ENCODE measurements around the gene NELFB. TPM values are rescaled to one million over a fixed set of nuclear protein-coding genes. Genes with fewer than 3 reads are reported as not detected.
A peak's percentile ranks its signal among the peaks of the same experiment; 100 is the strongest.

NELFB gene
- total RNA-seq, 2 experiments from 2014 or later: 47.0 to 47.1 TPM

DNA sequence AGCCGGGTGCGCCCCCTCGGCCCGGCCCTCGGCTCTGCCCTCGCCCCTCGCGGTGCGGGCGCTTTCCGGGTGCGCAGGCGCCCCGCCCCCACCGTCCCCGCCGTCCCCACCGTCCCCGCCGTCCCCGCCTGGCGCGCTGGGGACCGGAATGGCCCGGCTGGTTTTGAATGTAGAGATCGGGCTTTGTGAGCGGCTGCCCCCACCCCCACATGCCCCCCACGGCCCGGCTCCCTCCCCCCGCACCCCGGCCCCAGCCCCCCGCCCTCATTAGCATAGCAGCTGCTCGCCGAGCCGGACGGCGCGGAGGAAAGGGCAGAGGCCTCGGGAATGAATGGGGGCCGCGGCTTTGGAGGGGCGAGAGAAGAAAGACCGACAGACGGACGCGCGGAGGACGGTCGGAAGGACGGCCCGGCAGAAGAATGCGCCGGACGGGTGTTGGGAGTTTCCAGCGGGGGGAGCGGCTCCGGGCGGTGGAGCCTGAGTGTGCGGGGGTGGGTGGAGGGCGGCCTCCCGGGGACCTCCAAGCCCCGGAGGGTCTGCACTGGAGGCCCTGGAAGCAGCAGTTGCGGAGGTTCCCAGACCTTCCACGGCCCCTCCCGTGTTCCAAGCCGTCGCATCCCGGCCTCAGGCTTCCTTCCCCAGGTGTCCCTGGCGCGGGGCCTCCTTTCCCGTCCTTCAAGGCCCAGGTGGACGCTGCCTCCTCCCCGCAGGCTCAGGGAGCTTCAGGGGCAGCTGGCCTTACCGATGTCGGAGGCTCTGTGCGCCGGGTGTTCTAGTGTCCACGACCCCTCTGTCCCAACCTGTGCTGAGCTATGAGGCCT lies 40.9 kb downstream of the NELFB start:
- H3K27ac Mint-ChIP-seq: no peak overlapping the region
- intact Hi-C loops (cut with micrococcal nuclease): no loop called here

DNA sequence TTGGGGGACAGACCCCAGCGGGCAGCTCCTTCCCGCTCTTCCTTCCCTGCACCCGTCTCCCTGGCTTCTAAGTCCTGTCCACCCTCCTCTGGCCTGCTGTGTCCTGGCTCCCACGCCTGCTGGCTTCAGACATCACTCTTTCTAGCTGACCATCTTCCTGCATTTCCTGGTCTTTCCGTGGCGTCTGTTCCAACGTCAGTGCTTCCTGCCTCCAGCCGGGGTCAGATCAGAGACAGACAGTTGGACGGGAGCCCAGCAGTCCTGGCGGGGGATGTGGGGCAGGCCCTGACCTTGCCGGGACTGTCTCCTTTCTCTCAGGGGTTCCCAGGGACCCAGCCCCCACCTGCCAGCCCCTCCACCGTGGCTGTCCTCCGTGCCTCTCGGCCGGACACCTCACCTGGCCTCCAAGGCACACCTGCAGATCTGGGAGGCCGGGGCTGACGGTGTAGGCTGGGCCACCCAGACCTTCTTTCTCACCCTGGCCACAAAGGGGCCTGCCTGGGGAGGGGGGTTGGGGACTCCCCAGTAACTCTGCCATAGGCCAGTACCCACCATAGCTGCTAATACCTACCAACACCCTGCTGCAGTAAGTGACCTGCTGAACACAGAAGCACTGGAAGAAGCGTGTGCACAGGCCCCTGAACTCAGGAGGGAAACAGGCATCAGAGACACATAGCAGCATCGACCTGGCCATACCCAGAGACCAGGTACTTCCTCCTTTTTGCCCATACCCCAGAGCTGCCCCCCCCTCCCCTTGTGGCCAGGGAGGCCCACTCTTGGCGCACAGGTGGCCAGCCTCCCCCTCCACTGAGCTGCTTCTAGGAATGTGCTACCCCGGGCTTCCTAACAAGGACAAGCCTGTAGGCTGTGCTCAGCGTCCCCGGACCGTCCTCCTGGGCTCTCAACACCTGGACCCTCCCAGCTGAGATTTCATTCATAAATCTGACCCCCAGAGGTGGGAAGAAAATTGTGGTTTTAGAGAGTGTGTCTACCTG lies 41.8 kb downstream of the NELFB start:
- peaks cover 1% of the 10 kb centered on the region for H3K9me3 Mint-ChIP-seq
- CTCF ChIA-PET: no interaction called here
- no peaks in the 10 kb centered on the region for H3K36me3 Mint-ChIP-seq (ENCODE audit: low read depth)
- peaks cover 11% of the 10 kb centered on the region for H3K4me1 Mint-ChIP-seq (ENCODE audit: low read depth)
- intact Hi-C loops (cut with micrococcal nuclease): no loop called here
- no peak overlapping the region for H3K27ac Mint-ChIP-seq
- DNase-seq: no peak
- peaks cover 32% of the 10 kb centered on the region for H3K27me3 Mint-ChIP-seq (ENCODE audit: low read depth)
- no peak overlapping the region for H3K4me3 Mint-ChIP-seq

More for the DNA sequence above, 40.9 kb downstream of the NELFB start:
- H3K4me3 Mint-ChIP-seq: peak overlapping the region; percentile 27
- no peaks in the 10 kb centered on the region for H3K36me3 Mint-ChIP-seq (ENCODE audit: low read depth)
- H3K9me3 Mint-ChIP-seq: peaks cover 1% of the 10 kb centered on the region
- H3K4me1 Mint-ChIP-seq (ENCODE audit: low read depth): peaks cover 11% of the 10 kb centered on the region
- CTCF ChIA-PET: no interaction called here
- peaks cover 32% of the 10 kb centered on the region for H3K27me3 Mint-ChIP-seq (ENCODE audit: low read depth)
- no peak for DNase-seq

DNA sequence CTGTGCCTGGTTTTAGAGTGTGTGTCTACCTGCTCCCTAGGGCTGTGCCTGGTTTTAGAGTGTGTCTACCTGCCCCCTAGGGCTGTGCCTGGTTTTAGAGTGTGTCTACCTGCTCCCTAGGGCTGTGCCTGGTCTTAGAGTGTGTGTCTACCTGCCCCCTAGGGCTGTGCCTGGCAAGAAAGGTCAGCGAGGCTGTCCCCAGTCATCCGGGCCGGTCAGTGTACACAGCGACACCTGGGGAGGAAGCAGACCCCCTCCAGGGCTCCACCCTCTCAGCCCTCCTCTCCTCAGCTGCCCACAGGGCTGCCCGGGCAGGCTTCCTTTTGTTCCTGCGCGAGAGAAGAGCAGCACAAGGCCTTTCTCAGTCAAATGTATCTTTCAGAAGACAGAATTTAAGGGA lies 42.8 kb downstream of the NELFB start:
- Mint-ChIP-seq H3K4me1 (ENCODE audit: low read depth) (peaks cover 11% of the 10 kb centered on the region), H3K9me3 (peaks cover 1% of the 10 kb centered on the region), H3K27ac (no peak overlapping the region), H3K4me3 (no peak overlapping the region), H3K36me3 (ENCODE audit: low read depth) (no peaks in the 10 kb centered on the region), H3K27me3 (ENCODE audit: low read depth) (peaks cover 32% of the 10 kb centered on the region)
- CTCF ChIA-PET: no interaction called here
- intact Hi-C loops (cut with micrococcal nuclease): no loop called here
- no peak for DNase-seq

DNA sequence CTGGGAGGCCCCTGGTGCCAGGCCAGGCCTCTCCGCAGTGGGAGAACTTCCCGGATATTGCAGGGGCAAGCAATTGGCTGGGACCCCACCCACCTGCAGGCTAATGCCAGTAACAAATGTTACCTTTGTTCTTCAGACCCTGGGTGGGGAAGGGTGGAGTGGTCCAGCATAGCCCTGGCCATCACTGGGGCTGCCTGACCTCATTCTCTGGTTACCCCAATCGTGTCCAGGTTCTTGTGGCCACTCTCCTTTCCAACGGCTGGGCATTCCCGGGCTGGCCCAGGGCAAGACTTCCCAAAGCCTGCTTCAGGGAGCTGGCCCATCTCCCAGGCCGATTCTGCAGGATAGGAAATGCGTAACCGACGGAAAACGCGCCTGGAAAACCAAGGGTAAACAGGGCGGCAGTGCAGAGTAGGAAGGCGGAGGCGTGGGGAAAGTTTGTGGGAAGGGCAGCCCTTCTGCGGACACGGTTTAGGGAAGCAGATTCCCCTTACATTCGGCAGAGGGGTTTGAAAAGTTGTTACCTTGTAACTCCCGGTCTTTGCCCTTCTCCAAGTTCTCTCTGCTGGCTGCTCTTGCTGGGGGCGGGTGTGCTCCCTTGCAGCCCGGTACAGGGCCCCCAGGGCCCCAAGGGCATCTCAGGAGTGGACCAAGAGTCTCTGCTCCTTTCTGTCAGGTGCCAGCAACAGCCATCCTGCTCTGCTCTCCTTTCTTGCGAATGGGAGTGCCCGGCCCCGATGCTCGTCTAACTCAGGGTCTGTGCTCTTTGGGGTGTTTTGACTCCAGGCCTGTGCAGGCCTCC lies 43.5 kb downstream of the NELFB start:
- H3K36me3 Mint-ChIP-seq (ENCODE audit: low read depth): no peaks in the 10 kb centered on the region
- no peak for DNase-seq
- no peak overlapping the region for H3K4me3 Mint-ChIP-seq
- peaks cover 31% of the 10 kb centered on the region for H3K27me3 Mint-ChIP-seq (ENCODE audit: low read depth)
- H3K27ac Mint-ChIP-seq: no peak overlapping the region
- CTCF ChIA-PET: no interaction called here
- peaks cover 1% of the 10 kb centered on the region for H3K9me3 Mint-ChIP-seq
- peaks cover 11% of the 10 kb centered on the region for H3K4me1 Mint-ChIP-seq (ENCODE audit: low read depth)
- intact Hi-C loops (cut with micrococcal nuclease): no loop called here

DNA sequence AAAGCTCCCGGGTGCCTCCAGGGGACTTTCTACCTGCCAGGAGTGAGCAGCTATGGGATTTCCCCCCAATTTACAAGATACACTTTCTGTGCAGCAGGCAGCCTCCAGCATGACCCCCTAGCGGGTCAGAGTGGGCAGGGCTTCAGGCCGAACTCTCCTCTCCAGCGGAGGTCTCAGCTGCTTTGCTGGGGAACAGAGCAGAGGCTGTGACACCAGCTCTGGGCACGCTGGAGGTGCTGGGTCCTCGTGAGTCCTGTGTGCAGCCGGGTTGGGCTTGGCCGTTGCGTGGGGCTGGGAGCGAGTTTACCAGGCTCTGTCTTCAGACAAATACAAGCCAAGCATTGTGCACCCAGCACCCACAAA lies 44.1 kb downstream of the NELFB start:
- DNase-seq: no peak
- intact Hi-C loops (cut with micrococcal nuclease): no loop called here
- Mint-ChIP-seq H3K4me3 (no peak overlapping the region), H3K27me3 (ENCODE audit: low read depth) (peaks cover 26% of the 10 kb centered on the region), H3K4me1 (ENCODE audit: low read depth) (peaks cover 11% of the 10 kb centered on the region), H3K27ac (no peak overlapping the region), H3K36me3 (ENCODE audit: low read depth) (no peaks in the 10 kb centered on the region), H3K9me3 (peaks cover 1% of the 10 kb centered on the region)
- CTCF ChIA-PET: no interaction called here

DNA sequence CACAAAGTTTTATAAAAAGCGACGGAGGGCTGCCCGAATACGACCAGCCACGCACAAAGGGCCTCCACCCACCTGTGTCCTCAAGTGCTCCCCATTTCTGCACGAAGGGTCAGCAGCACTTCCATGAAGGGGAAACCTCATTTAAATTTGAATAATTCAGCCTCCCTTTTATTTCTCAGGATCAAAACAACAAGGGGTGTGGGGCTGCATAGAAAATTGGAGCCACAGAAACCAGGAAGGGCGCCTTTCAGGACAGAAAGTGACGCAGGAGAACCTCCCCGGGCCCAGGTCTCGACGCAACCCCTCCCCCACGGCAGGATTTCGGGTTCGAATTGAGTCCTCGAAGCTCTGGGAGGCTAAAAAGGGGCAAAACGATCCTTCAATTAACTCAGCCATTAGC lies 44.8 kb downstream of the NELFB start:
- peak overlapping the region; percentile 41 for H3K4me3 Mint-ChIP-seq
- H3K27ac Mint-ChIP-seq: no peak overlapping the region
- H3K36me3 Mint-ChIP-seq (ENCODE audit: low read depth): no peaks in the 10 kb centered on the region
- intact Hi-C loops (cut with micrococcal nuclease): loop anchor here (5.0 kb wide), 1 partner anchor 237 kb away; no protein-coding TSS in a partner anchor
- CTCF ChIA-PET: no interaction called here
- no peaks in the 10 kb centered on the region for H3K9me3 Mint-ChIP-seq
- DNase-seq: no peak
- H3K27me3 Mint-ChIP-seq (ENCODE audit: low read depth): peaks cover 21% of the 10 kb centered on the region
- peaks cover 7% of the 10 kb centered on the region for H3K4me1 Mint-ChIP-seq (ENCODE audit: low read depth)

DNA sequence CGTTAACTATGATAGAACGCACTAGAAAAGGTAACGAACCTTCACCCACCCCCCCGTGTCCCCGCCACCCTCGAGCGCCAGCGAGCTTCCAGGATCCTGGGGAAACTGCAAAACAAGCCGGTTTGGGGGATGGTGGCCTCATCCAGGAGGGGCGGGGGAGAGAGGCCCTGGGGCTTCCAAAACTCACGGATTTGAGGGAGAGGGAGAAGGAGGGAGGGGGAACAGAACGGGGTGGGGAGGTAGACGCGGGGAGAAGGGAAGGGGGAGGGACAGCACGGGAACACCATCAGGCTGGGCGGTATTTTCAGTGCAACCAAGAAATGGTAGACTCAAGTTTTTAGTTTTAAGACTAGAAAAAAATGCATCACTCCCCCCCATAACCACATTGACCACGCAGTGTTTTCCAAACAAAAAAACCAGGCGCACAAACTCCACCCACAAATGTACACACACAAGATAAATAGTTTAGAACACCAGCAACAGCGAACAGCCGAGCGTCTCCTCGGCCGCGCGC lies 45.5 kb downstream of the NELFB start:
- DNase-seq: no peak
- CTCF ChIA-PET: no interaction called here
- intact Hi-C loops (cut with micrococcal nuclease): loop anchor here (5.0 kb wide), 1 partner anchor 237 kb away; no protein-coding TSS in a partner anchor
- Mint-ChIP-seq H3K27me3 (ENCODE audit: low read depth) (peaks cover 21% of the 10 kb centered on the region), H3K36me3 (ENCODE audit: low read depth) (no peaks in the 10 kb centered on the region), H3K4me3 (peak overlapping the region; percentile 73), H3K4me1 (ENCODE audit: low read depth) (peaks cover 12% of the 10 kb centered on the region), H3K27ac (no peak overlapping the region), H3K9me3 (no peaks in the 10 kb centered on the region)

DNA sequence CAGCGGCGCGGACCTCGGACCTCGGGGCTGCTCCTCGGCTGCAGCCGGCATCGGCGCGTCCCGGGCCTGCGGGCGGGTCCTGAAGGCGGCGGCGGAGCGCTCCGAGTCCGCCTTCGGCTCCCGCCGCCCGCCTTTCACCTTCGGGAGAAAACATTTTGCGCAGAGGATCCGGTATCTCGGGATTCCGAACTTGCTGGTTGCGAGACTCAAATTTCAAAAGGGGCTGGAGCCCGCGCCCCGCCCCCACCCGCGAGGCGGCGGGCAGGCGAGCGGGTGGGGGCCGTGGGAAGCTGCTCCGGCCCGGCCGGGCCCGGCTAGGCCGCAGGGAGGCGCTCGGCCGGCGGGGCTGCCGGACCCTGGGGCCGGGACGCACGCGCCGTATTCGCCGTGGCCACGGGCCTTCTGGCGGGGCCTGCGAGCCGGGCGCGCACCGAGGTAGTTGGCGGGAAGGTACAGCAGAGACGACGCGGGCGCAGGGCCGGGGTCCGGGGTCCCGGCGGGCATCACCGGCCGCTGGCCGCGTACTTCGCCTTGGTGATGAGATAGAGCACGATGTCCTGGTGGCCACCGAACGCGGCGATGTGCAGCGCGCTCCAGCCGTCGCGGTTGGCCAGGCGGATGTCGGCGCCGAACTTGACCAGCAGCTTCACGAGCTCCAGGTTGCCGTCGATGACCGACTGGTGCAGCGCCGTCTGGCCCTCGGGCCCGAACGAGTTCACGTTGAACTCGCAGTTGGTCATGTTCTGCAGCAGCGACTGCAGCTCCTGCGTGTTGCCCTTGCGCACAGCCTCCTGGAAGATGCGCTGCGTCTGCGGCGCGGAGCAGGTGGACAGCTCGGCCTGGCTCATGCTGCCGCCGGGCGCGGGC lies 46.2 kb downstream of the NELFB start:
- Mint-ChIP-seq H3K4me1 (ENCODE audit: low read depth) (peaks cover 13% of the 10 kb centered on the region), H3K27ac (no peak overlapping the region), H3K9me3 (no peaks in the 10 kb centered on the region), H3K27me3 (ENCODE audit: low read depth) (peaks cover 21% of the 10 kb centered on the region), H3K36me3 (ENCODE audit: low read depth) (no peaks in the 10 kb centered on the region), H3K4me3 (peak overlapping the region; percentile 73)
- CTCF ChIA-PET: interaction anchor here (0.6 to 1.6 kb wide), 7 partner anchors 15 to 142 kb away, joined by 3 to 8 read pairs (median 5); partner anchors contain the start of genes EXD3 and NOXA1
- intact Hi-C loops (cut with micrococcal nuclease): loop anchor here (5.0 kb wide), 1 partner anchor 236 kb away; no protein-coding TSS in a partner anchor
- DNase-seq: no peak

DNA sequence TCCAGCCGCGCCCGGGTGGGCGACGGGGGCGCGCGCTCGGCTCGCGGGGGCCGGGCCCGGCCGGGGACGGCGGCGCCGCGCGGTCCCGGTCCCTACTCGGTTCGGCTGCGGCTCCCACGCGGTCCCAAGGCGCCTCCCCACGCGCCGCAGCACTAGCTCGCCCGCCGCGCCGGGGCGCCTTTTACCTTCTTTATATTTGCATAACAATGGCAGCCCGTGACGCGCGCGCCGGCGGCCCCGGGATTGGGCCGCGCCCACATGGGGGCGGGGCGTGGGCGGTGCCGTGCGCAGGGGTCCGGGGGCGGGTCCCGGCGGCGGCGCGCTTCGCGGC lies 47.0 kb downstream of the NELFB start, which contains the start of gene NRARP:
TSS of gene NRARP (minus strand) at position 154 of the 331 bp plus-strand sequence. CDS start 343 bp downstream, outside the sequence.
- Mint-ChIP-seq H3K27ac (no peak within 1 kb of the TSS), H3K27me3 (ENCODE audit: low read depth) (peaks cover 15% of the 10 kb centered on the region), H3K36me3 (ENCODE audit: low read depth) (no peaks in the 10 kb centered on the region), H3K4me1 (ENCODE audit: low read depth) (peaks cover 11% of the 10 kb centered on the region), H3K9me3 (no peaks in the 10 kb centered on the region), H3K4me3 (peak within 1 kb of the TSS; percentile 73)
- intact Hi-C loops (cut with micrococcal nuclease): loop anchor here (1.0 to 5.0 kb wide), 2 partner anchors 105 to 235 kb away; no protein-coding TSS in a partner anchor
- peak; percentile 93 for DNase-seq
- CTCF ChIA-PET: interaction anchor here (0.6 to 1.6 kb wide), 9 partner anchors 15 to 142 kb away, joined by 3 to 8 read pairs (median 5); partner anchors contain the start of genes EXD3 and NOXA1

DNA sequence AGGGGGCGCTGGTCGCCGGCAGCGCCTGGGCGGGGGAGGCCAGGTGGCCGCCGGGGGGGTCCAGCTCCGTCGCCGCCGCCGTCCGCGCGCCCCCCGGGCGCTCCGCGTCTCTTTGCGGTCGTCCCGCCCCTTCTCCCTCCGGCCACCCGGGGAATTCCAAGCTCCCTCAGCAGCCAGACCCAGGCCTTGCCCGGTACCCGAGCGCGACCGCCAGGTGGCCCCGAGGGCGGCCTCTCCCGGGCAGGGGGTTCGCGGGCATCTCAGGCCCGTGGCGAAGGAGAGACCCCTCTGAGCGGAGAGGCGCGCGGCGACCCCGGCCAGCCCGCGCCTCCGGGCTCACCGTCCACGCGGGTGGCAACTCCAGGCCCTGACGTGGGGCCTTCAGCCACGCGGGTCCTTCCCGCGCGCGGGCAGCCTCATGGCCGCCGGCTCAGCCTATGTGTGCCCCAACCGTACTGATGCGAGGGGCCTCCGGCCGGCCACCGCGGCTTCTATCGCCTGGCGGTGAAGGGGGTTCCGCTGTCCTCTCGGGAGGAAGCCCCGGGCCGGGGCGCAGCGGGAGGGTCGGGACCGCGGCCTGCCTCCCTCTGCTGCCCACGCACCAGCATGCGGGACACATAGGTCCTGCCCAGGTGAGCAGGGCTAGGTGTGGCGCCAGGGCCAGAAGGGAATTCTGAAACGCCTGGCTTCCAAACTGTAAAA lies 47.5 kb downstream of the NELFB start:
- intact Hi-C loops (cut with micrococcal nuclease): loop anchor here (1.0 to 5.0 kb wide), 2 partner anchors 105 to 235 kb away; no protein-coding TSS in a partner anchor
- H3K36me3 Mint-ChIP-seq (ENCODE audit: low read depth): no peaks in the 10 kb centered on the region

More for the DNA sequence above, 47.5 kb downstream of the NELFB start:
- Mint-ChIP-seq H3K9me3 (no peaks in the 10 kb centered on the region), H3K27me3 (ENCODE audit: low read depth) (peaks cover 11% of the 10 kb centered on the region), H3K27ac (no peak overlapping the region), H3K4me3 (no peak overlapping the region), H3K4me1 (ENCODE audit: low read depth) (peaks cover 11% of the 10 kb centered on the region)
- no peak for DNase-seq
- CTCF ChIA-PET: interaction anchor here (0.9 to 1.6 kb wide), 8 partner anchors 14 to 141 kb away, joined by 3 to 8 read pairs (median 4); partner anchors contain the start of genes EXD3 and NOXA1

Data from activated naive CD4-positive, alpha-beta T cell treated with anti-CD3 and anti-CD28 coated beads for 36 hours (primary cell).